ENCODE data around the gene PXYLP1. TPM values are rescaled to one million over a fixed set of nuclear protein-coding genes. Genes with fewer than 3 reads are reported as not detected.

Gene PXYLP1
- total and polyA plus RNA-seq, 2 of the 8 experiments (the other 6 are each of a cell fraction or from before 2014, with no cell fraction given), result 19.4 to 20.6 TPM

GRCh38 chr3:141306276-141306675 lies 74.7 kb downstream of the PXYLP1 start:
- Histone ChIP-seq H2BK5ac (ENCODE audit: low read depth, low read length) (no peak overlapping the region), H3K56ac (replicated peaks; ENCODE audit: insufficient read length, low read depth, low read length) (no peak overlapping the region), H3K23ac (ENCODE audit: insufficient read length) (no peak overlapping the region), H2BK12ac (ENCODE audit: low read depth, low read length) (no peak overlapping the region), H3K4ac (replicated peaks; ENCODE audit: insufficient read length, low read depth, low read length) (no peak overlapping the region), H4K91ac (replicated peaks; ENCODE audit: insufficient read length, low read length) (no peak overlapping the region), H3K4me3 (ENCODE audit: extremely low read depth in 1 of 4, insufficient read depth in 2 of 4, low read depth in 3 of 4, low read length in 4 of 4) (no peak overlapping the region), H3K18ac (ENCODE audit: extremely low read depth, low read length) (no peak overlapping the region), H3K36me3 (ENCODE audit: control insufficient read depth in 2 of 4, insufficient read depth in 4 of 4, low read length in 3 of 4) (no peaks in the 10 kb centered on the region), H3K23me2 (ENCODE audit: low read depth, low read length) (peaks cover 3% of the 10 kb centered on the region; the same call in 1 of the 2 replicates), H3K9ac (replicated peaks in 1 of 4; ENCODE audit: extremely low read depth in 1 of 4, low read depth in 3 of 4, low read length in 3 of 4) (no peak overlapping the region), H3K27me3 (replicated peaks in 1 of 4; ENCODE audit: control insufficient read depth in 3 of 4, extremely low read depth in 1 of 4, insufficient read depth in 3 of 4, low read length in 3 of 4) (peaks cover 0 to 7% (median 3%) of the 10 kb centered on the region in 4 experiments; a peak in 1 of 7 replicates), H2AK5ac (ENCODE audit: low read depth, low read length) (no peak overlapping the region), H4K8ac (ENCODE audit: extremely low read depth, insufficient read depth, low read length) (no peak overlapping the region), H2BK20ac (ENCODE audit: low read length) (no peak overlapping the region), H3K14ac (ENCODE audit: insufficient read length) (no peak overlapping the region), H3K79me2 (ENCODE audit: control insufficient read depth in 1 of 2, insufficient read depth in 2 of 2, low read length in 2 of 2) (no peaks in the 10 kb centered on the region), H3K79me1 (ENCODE audit: low read depth, low read length) (no peaks in the 10 kb centered on the region), H3K4me2 (ENCODE audit: insufficient read depth in 1 of 2, low read depth in 2 of 2, low read length in 2 of 2) (no peak overlapping the region), H3K27ac (ENCODE audit: low read depth, low read length) (no peak overlapping the region), H2BK120ac (replicated peaks; ENCODE audit: low read depth, low read length) (no peak overlapping the region), H4K5ac (ENCODE audit: insufficient read length, low read depth, low read length) (no peak overlapping the region), H4K20me1 (replicated peaks in 1 of 2; ENCODE audit: control insufficient read depth in 1 of 2, insufficient read depth in 2 of 2, low read length in 2 of 2) (peaks cover 0 to 1% of the 10 kb centered on the region in 2 experiments), H3K4me1 (replicated peaks in 1 of 4; ENCODE audit: control insufficient read depth in 3 of 4, insufficient read depth in 4 of 4, low read length in 3 of 4) (peaks cover 0 to 2% (median 0%) of the 10 kb centered on the region in 4 experiments; a peak in 4 of 7 replicates), H2AFZ (ENCODE audit: low read length) (no peak overlapping the region), H2BK15ac (ENCODE audit: low read length) (no peak overlapping the region), H3K9me3 (ENCODE audit: insufficient read depth in 2 of 2, low read depth in 1 of 2, low read length in 1 of 2) (peaks cover 2% of the 10 kb centered on the region in 2 experiments; a peak in 2 of 4 replicates)
- POLR2A ChIA-PET (ENCODE audit: partially characterized antibody), result no interaction called here
- CTCF ChIA-PET (ENCODE audit: partially characterized antibody), result interaction anchor here (0.6 to 16.2 kb wide), 8 partner anchors 25 to 165 kb away, joined by 4 to 349 read pairs (median 12); partner anchors contain the start of gene PXYLP1
- no peak for DNase-seq (ENCODE audit: low read depth in 1 of 2, low spot score in 2 of 2)
- WGBS, 2 experiments (ENCODE audit: extremely low coverage in 1 of 2, insufficient coverage in 1 of 2, insufficient read length in 1 of 2, insufficient replicate concordance in 2 of 2, low coverage in 1 of 2, low lambda C conversion rate in 2 of 2, missing lambda C conversion rate in 1 of 2), result 88% methylated on average over 5 of the region's 5 CpGs; no CpG with 5 or more reads in 1 of the 2 experiments
- no peak for FAIRE-seq
- TF ChIP-seq SUZ12 (IDR thresholded peaks at IDR 0.05; ENCODE audit: low read length), result no peak
- no peak for TF ChIP-seq PHF8 (conservative IDR thresholded peaks at IDR 0.05; ENCODE audit: low read depth, low read length)
- no peak for TF ChIP-seq CREB1 (IDR thresholded peaks at IDR 0.05)
- no peak for TF ChIP-seq CHD1 (IDR thresholded peaks at IDR 0.05; ENCODE audit: low read depth, low read length)
- no peak for TF ChIP-seq EGR1 (IDR thresholded peaks at IDR 0.05; ENCODE audit: borderline replicate concordance, low read depth, low read length)
- TF ChIP-seq RXRA (IDR thresholded peaks at IDR 0.05; ENCODE audit: insufficient read depth, low read depth, low read length), result no peak
